H54 (cell line): ENCODE measurements around the gene DRC3.
"Not testable (repeated sequence)": the region's sequence is repeated elsewhere in the genome, so short reads cannot be mapped to it uniquely, and the experiment has no call there.

Experiments
- DNase-seq: peaks from one replicate; pipeline ENCODE4 v3.0.0; 2011; ENCODE audit warnings: low spot score, mixed read lengths; ENCODE audit not compliant: insufficient read length
- FAIRE-seq: peaks from 3 replicates; lab custom pipeline; 2011; peaks lifted over from hg19 to GRCh38; lab: Jason Lieb, UNC
- POLR2A ChIP-seq: IDR thresholded peaks from 2 replicates; pipeline ENCODE4 v1.6.1; 2011; ENCODE audit warnings: low read depth, mild to moderate bottlenecking, low read length

The DRC3 gene

DNA sequence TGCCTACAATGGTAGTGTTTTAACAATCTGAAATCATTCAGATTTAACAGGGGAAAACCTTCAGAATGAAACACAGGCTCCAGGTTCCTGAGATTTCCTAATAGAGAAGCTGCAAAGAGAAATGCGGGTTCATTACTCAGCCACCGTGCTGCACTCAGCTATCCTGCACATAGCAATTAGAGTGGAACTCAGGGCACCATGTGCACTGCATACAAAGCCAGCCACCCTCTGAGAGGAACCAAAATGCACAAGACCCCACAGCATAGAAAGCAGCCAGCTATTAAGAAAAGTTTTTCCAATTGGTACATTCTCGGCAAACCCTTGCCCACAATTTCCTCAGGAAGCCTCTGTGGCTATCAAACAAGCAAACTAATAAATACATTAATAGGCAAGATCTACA lies 37.9 kb upstream of the DRC3 start:
- no peak for DNase-seq
- TF ChIP-seq POLR2A = no peak
- no peak for FAIRE-seq

DNA sequence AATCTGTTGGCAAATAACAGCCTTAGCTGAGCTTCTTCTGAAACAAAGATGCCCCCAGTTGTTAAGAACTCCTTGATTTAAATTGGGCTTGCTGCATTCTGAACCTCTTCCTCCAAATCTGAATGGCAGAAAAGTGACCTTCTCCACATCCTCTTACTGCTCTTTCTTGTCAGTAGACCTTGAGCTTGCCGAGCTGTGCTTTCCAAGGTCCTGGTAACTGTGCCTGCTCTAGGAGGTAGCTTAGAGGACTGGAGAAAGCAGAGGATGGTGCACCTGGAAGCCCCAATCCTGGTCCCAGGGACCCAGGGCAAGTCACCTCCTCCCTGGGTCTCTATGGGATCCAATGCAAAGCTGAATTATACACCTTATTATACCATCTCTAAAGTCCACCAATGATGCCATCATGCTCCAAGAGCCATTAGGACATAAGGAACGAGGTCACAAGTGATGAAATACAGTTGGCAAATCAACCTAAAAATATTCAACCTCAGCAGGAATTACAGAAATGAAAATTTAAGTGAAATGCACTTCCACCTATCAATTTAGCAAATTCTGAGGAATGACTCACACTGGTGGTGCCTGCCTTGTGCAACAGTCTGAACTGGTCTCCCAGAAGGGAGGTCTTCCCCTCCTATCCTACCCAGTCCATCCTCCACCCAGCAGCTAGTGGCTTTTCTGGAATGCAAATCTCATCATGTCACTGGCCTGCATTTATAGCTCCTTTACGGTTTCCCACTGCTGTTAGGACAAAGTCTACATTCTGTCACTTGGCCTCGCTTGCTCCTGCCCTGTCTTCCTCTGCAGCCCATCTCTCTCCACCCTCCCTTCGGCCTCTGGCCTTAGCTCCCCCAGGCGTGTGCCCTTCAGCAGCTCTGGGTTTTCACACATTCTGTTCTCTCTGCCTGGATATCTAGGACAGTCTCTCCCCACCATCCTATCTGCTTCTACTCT lies 37.1 kb upstream of the DRC3 start:
- FAIRE-seq = peak; percentile 83
- peak; percentile 73 for DNase-seq
- TF ChIP-seq POLR2A = no peak

DNA sequence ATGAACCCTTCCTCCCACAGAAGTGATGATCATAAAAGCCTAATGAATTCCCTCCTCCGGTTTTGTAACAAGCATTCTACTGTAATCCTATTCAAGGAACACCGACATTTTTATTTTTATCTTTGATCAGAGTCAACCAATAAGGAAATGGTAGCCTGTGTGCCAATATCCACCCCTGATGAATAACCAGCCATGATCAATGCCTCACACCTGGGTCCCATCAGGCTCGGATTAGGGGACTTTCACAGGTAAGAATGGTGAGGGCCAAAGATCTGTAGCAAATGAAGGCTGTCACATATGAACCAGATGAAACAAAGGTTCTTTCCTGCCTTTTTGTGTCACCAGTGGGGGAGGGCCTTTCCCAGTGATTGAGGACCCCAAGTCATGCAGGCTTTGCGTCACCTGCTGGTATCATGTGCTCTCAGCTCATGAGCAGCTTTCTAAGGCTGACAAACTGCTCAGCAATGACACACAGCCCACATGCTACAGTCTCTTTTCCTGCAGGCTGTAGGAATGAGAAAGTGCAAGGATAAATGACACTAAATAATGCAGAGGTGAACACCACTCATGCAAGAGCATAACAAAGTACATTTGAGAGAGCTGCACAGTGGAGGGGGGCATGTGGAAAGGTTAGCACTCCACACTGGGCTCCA lies 35.3 kb upstream of the DRC3 start:
- DNase-seq = no peak
- TF ChIP-seq POLR2A = no peak
- FAIRE-seq = no peak

DNA sequence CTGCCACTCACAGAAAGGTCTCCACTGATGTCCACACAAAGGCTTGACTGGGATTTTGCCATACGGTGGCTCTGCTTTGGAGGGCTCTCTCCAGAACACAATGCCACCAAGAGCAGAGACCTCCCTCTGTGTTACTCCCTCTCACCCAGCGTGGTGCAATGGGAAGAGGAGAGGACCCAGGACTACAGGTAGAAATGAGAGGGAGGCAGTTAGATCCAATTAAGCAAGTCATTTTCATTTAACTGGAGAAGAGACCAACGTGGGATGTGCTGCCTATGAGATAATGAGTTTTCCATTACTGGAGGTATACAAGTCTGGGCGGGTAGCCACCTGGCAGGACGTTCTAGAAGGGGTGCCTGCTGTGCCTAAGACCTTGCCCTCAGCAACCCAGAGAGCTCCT lies 34.7 kb upstream of the DRC3 start:
- DNase-seq = no peak
- FAIRE-seq = no peak
- no peak for TF ChIP-seq POLR2A

DNA sequence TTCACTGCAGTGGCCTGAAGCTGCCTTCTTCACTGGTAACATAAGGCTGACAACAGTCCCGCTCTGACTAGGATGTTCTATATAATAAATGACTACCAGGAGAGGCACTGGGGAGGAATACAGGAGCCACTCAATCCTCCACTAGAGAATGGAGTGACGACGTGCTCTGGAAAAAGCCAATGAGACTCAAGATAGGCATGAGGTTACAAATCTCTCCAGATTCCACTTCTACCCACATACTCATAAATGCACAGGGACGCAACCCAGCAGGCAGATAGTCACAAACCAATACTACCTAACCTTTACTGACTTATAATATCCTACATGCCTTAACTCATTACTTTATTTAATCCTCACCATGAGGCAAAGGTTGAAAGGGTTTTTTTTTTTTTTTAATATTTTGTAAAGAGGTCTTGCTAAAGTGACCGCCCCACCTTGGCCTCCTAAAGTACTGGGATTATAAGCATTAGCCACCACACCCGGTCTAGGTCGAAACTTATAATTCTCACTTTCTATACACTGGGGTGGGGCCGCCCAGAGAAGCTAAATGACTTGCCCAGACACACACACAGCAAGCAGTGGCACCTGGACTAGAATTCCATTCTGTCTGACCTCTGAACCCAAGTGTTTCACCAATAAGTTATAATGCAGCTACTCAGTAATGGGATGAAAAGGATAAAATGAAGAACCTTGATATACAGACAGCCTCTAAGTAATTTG lies 34.1 kb upstream of the DRC3 start:
- no peak for DNase-seq
- no peak for FAIRE-seq
- no peak for TF ChIP-seq POLR2A

DNA sequence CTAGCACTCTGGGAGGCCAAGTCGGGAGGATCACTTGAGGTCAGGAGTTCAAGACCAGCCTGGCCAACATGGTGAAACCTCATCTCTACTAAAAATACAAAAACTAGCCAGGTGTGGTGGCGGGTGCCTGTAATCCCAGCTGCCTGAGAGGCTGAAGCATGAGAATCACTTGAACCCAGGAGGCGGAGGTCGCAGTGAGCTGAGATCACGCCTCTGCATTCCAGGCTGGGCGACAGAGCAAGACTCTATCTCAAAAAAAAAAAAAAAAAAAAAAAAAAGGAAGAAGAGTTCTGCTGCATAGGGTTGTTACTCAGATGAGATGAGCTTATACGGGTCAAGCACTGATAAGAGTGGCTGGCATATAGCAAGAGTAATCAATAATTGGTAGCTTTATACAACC lies 32.7 kb upstream of the DRC3 start:
- FAIRE-seq, DNase-seq: not testable (repeated sequence)

DNA sequence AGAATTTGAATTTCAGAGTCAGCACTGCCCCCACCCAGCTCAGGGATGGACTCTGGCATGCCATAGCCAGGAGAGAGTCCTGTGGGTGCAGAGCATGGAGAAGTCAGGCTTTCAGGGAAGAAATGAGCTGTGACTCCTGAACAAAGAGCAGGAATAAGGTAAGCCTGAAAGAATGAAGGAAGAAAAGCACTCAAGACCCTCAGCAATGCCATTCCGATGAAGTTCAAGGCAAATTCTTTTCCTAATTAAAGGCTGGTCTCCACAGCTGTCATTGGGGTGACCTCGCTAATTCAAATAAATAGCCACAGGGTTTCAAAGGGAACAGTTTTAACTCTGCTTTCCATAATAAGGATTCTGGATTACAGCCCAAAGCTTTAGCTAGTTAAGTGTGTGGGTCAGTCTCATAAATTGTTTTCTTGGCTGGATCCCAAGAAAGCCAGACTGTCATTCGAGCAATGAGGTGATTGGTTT lies 32.2 kb upstream of the DRC3 start:
- no peak for DNase-seq
- FAIRE-seq = no peak
- TF ChIP-seq POLR2A = no peak

DNA sequence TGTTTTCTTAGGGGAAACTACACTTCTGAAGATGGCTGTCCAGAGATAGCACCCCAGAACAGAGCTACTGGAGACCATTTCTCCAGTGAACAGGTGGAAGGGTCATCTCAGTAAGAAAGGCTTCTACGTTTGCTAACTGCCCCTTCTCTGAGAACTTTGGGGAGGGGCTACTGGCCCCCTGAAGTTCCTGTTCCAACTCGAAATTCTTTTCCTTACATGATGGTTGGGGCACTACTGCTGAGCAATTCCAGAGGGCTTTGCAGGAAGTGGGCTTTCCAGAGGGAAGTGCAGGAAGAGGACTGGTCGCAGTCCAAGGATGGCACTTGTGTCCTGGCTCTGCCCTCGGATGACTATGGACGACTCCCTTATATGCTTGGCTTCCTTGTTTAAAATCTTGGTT lies 31.6 kb upstream of the DRC3 start:
- DNase-seq (no peak), FAIRE-seq (no peak)
- no peak for TF ChIP-seq POLR2A

DNA sequence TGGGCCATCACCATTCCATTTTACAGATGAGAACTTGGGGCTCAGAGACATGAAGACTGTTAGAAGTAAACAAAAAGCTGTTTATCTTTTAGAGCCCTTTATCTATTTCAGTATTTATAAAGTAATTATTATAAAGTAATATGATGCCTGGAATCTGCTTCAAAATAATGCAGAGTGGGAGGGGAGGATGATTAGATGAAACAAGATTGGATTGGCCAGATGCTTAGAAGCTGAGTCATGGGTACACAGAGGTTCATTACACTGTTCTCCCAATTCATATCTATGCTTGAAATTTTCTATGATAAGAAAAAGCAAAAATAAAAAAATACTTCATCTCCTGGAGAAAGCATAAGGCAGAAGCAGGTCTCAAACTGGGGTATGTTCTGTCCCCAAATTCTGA lies 29.8 kb upstream of the DRC3 start:
- FAIRE-seq = no peak
- TF ChIP-seq POLR2A = no peak
- DNase-seq = no peak

DNA sequence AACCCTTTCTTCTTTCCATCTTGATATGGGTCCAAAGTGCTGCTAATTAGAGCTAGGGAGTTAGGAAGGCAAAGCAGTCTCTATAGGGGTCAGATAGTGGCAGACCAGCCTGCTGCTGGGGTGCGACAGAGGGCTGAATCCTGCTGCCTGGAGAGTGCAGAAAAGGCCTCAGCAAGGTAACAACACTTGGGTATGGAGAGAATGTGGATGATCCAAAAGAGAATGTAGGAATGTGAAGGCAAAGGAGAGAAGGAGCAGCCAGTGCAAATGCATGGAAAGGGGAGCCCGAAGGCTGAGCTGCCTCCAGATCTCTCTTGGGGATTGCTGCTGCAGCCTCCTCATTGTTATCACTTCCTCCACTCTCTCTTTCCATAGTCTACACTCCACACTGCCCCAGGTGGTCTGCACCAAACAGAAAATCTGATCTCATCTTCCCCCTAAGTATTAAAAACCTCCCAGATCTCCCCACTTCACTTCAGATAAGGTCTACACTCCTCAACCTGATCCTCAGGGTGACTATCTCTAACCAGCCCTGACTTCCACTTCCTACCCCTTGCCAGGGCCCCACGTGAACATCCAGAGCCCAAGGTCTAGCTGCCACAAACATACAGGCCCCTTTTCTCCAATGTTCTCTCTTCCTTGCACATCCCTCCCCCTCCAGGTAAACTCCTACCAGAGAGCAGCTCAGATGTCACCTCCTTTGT lies 29.2 kb upstream of the DRC3 start:
- DNase-seq (no peak), FAIRE-seq (no peak)
- TF ChIP-seq POLR2A = no peak

DNA sequence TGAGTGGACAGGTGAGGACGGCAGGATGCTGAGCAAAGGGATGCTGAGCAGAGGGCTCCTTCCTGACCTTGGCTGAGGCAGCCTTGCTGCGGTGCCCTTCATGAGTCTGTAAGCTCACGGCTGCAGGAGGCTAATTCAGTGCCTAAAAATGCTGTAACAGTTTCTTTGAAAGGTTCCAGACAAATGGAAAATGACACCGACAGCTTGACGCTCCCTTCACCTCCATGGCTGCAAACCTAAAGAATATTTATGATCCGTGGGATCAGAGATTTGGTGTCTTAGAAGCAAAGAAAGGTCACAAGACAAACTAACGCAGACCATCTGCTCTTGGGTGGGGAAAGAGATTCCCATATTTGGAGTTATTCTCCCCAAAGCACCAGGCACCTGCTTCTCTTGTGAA lies 28.4 kb upstream of the DRC3 start:
- no peak for DNase-seq
- no peak for FAIRE-seq

DNA sequence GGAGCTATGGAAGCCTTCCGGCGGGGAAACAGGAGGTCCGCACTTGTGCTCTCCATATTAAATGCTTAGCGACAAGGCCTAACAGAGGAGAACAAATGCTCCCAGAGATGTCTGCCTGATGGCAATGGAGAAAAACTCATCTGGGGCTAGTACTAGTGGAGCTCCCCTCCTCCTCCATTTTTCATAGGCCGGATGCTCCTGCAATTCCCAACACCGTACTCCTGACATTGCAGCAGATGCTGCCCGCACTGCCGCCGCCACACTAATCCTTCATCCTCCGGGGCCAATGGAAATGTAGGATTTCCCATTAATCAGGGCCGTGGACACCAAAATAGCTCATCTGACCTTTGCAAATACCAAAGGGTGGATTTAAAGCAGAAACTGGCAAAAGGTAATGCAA lies 27.9 kb upstream of the DRC3 start:
- DNase-seq (no peak), FAIRE-seq (no peak)
- TF ChIP-seq POLR2A = no peak

More for the DNA sequence above, 28.4 kb upstream of the DRC3 start:
- TF ChIP-seq POLR2A = no peak

DNA sequence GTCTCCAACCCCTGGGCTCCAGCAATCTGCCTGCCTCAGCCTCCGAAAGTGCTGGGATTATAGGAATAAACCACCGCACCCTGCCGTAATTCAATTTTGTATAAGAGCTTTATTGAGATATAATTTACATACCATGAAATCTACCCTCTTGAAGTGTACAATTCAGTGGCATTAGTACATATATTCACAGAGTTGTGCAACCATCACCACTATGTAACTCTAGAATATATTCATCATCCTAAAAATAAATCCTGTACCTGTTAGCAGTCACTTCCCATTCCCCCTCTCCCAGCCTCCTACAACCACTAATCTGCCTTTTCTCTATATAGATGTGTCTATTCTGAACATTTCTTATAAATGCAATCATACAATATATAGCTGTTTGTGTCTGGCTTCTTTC lies 26.6 kb upstream of the DRC3 start:
- TF ChIP-seq POLR2A = no peak
- DNase-seq = no peak
- FAIRE-seq = no peak
